GM08714 (cell line): Measurements from ENCODE around the gene SERPINB10.

Experiments
- H3K4me3 ChIP-seq: fragments of 200-500 bp; sonication (Bioruptor generic); 2 replicates; pipeline ENCODE4 v1.5.1; 2014; ENCODE audit warnings: mild to moderate bottlenecking, low read length, inconsistent platforms
- ZNF274 ChIP-seq: IDR thresholded peaks from 2 replicates; pipeline ENCODE4 v1.6.1; 2012; ENCODE audit warnings: mild to moderate bottlenecking, low read depth, low read length

Gene SERPINB10, protein sequence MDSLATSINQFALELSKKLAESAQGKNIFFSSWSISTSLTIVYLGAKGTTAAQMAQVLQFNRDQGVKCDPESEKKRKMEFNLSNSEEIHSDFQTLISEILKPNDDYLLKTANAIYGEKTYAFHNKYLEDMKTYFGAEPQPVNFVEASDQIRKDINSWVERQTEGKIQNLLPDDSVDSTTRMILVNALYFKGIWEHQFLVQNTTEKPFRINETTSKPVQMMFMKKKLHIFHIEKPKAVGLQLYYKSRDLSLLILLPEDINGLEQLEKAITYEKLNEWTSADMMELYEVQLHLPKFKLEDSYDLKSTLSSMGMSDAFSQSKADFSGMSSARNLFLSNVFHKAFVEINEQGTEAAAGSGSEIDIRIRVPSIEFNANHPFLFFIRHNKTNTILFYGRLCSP

DNA sequence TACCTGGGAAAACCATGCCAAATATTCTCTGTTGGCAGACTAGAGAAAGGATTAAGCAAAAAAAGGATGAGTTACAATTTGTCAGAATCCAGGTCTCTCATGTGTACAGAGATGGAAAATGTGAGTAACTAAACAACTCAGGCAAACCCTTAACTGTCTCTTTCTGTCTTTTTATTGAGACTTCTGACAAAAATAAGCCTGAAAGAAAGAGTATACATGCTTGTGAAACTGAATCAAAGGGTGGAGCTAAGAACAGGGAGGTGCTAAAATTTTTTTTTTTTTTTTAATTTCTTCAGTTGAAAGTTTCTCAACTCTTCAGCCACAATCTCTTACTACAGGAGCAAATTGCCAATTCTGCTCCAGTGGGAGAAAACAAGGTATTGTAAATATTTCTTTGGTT lies at the start of gene SERPINB10:
SERPINB10 (plus strand) TSS at position 295 of the 400 bp plus-strand sequence. CDS start 7,553 bp downstream, outside the sequence.
- TF ChIP-seq ZNF274 = no peak
- no peak within 1 kb of the TSS for H3K4me3 ChIP-seq

DNA sequence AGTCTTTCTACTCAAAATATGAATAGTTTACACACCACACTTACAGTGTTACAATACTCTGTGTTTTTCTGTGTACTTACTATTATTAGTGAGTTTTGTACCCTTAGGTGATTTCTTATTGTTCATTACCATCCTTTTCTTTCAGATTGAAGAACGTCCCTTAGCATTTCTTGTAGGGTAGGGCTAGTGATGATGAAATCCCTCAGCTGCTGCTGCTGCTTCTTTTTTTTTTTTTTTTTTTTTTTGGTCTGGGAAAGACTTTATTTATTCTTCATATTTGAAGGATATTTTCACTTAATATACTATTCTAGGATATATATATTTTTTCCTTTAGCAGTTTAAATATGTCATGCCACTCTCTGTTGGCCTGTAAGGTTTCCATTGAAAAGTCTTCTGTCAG lies 49.3 kb upstream of the SERPINB10 start:
- H3K4me3 ChIP-seq = no peak overlapping the region
- no peak for TF ChIP-seq ZNF274

DNA sequence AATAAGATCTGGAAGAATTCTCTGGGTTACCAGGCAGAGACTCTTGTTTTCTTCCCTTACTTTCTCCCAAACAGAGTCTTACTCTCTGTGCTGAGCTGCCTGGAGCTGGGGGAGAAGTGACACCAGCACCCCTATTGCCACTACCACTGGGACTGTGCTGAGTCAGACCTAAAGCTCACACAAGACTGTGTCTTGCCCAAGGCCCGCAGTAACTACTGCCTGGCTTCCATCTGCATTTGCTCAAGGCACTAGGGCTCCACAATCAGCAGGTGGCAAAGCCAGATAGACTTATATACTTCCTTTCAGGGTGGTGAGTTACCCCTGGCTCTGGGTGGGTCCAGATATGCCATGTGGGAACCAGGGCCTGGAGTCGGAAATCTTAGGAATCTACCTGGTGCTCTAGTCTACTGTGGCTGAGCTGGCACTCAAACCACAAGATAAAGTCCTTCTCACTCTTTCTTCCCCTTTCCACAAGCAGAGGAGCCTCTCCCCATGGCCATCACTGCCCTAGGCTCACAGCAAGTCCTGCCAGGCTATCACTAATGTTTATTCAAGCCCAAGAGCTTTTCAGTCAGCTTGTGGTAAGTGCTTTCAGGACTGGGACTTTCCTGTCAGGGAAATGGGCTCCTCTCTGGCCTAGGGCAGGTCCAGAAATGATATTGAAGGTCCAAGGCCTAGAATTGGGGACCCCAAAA lies 47.8 kb upstream of the SERPINB10 start:
- no peak overlapping the region for H3K4me3 ChIP-seq
- TF ChIP-seq ZNF274 = no peak

DNA sequence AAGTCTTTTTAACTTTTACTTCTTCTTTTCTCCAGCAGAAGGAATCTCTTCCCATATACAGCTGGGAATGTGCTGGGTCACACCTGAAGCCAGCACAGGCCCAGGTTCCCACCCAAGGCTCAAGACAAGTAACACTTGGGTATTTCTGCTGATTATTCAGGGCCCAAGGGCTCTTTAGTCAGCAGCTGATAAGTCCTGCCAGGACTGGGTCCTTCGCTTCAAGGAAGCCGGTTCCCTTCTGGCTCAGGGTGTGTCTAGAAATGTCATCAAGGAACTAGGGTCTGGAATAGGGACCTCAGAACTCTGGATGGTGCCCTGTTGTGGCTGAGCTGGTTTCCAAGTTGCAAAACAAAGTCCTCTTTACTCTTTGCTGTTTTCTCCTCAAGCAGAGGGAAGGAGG lies 47.2 kb upstream of the SERPINB10 start:
- no peak for TF ChIP-seq ZNF274
- no peak overlapping the region for H3K4me3 ChIP-seq

DNA sequence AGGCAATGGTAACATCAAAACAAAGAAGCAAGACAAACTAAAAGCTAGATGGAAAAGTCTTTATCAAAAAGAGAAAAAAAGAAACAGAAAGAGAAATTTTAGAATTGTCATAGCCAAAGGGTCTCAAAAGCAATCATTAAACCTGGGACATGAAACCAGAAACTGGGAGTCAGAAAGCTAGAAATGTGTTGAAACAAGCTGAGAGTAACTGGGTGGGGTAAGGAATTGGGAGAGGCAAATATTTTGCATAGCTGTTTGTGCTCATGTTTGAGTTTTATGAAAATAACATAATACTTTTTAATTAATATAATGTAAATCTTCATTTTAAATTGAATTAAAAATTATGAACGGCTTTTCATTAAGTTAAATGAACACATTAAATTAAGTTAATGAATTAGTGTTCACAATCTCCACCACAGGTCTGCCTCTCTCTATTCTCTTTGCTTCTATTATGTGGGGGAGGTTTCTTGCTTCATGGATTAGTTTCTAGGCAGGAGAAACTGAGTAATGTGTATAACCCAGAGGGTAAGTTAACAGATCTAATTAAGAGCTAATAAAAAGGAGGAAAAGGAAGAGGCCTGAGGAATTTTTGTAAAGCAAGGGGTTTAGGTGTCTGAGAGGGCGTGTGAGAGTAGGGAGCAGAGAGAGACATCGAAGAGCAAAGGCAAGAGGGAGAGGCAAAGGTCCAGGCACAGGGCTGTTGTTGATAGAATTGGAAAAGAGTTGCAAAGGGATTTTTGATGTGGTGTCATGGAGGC lies 40.2 kb upstream of the SERPINB10 start:
- TF ChIP-seq ZNF274 = no peak
- H3K4me3 ChIP-seq = no peak overlapping the region

DNA sequence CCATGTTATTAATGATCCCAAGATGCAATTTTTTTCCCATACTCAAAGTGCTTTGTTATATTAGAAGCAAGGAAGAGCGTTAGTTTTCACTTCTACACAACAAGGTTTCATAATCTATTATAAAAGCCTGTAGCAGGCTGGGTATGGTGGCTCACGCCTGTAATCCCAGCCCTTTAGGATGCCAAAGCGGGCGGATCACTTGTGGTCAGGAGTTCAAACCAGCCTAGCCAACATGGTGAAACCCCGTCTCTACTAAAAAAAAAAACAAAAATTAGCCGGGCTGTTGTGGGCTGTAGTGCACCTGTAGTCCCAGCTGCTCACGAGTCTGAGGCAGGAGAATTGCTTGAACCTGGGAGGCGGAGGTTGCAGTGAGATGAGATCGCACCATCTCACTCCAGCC lies 39.2 kb upstream of the SERPINB10 start:
- no peak overlapping the region for H3K4me3 ChIP-seq
- TF ChIP-seq ZNF274 = no peak

DNA sequence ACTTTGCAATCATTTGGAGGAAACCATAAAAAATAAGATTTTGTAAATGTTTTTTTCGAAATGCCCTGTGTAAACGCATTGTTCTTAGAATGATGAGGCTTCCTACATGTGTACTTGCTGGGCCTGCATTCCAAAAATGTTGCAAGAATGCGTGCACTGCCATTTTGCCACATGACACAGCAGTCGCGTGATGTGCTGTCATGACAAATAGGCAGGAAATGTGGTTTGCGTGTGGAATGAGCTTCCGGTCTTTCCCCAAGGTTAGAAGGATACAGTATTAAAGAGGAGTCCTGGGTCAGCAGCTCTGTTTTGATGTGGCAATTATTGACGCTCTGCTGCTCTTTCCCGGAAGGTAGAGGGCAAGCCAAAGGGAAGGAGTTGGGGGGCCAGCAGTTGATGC lies 38.4 kb upstream of the SERPINB10 start:
- TF ChIP-seq ZNF274 = no peak
- no peak overlapping the region for H3K4me3 ChIP-seq

DNA sequence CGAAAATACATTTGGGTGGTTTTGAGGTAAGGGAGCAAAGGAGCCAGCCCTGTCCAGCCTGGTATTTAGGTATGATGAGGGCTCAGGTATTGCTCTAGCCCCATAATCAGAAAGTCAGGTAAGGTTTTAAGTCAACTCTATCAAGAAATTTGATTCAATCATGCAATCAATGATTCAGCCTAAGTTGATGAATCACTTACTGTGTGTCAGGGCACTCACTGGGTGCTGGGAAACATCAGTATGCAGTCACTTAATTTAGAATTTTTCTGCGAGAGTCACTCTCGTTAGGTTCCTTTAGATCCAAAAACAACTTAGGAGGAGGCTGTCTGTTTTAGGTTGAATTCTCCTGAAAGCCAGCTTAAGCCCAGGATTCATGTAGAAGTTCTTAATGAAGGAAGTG lies 37.9 kb upstream of the SERPINB10 start:
- no peak for TF ChIP-seq ZNF274
- H3K4me3 ChIP-seq = no peak overlapping the region

DNA sequence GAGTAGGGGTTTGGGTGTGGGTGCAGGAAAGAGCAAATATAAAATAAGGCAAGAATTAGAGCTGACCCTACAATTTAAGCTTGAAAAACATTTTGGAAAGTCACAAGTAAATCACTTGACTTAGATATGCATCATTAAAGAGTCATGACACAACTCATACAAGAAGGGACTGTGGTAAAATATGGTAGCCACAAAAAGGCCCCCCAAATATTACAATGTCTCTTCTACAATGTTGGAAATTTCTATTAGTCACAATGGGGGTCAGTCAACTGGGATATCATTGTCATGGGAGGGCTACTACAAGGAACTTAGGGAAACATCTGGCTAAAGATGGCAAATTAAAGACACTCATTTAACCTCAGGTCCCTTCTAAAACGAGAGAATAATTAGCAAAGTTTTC lies 35.9 kb upstream of the SERPINB10 start:
- H3K4me3 ChIP-seq = no peak overlapping the region
- TF ChIP-seq ZNF274 = no peak

DNA sequence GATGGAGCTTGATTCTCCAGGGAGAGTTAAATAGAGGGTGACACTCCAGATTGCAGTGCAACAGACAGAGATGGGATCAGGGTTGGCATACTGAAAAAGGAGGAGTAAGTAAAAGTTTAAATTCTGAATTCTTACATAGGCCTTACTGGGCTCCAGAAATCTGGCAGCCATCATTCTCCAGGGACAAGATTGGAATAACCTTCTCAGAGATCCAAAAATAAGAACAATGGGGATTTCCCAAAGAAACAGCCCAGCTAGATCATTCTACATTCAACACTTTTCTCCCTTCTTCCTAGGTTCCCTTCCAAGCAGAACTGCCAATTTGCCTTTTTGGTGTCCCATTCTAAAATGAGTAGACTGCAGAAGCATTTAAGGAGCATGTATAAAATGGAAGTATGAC lies 35.2 kb upstream of the SERPINB10 start:
- no peak for TF ChIP-seq ZNF274
- no peak overlapping the region for H3K4me3 ChIP-seq

DNA sequence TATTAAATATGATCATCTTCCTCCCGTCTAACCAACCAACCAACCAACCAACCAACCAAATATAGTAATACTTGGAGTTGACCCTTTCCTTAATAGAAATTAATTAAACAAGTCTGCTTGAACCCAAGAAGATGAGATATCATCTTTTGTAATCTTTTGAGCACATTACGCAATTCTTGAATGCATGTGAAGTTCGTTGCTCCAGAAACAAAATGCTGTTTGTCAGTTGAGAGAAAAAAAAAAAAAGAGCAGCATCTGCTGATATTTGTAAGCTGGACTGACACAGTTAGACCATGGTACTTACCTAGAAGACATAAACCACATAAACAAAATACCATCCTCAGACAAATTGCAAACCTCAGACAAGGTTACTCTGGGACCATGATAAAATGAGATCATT lies 29.4 kb upstream of the SERPINB10 start:
- no peak for TF ChIP-seq ZNF274
- no peak overlapping the region for H3K4me3 ChIP-seq

DNA sequence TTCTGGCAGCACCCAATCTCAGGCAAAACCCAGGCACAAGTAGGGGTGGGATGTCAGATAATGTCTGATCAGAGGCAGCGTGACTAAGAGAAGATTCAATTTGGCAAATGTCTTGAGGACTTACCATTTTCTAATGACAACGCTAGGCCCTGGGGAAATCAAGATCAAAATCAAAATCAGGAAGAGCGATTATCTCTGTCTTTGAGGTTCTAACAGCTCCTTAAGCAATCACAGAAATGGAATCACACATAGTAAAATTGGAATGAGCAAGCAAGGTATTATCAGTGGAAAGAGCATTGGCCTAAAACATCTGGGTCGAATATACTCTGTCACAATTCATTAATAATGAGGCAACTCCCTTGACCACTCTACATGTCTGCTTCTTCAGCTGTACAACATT lies 28.8 kb upstream of the SERPINB10 start:
- H3K4me3 ChIP-seq = no peak overlapping the region
- no peak for TF ChIP-seq ZNF274

DNA sequence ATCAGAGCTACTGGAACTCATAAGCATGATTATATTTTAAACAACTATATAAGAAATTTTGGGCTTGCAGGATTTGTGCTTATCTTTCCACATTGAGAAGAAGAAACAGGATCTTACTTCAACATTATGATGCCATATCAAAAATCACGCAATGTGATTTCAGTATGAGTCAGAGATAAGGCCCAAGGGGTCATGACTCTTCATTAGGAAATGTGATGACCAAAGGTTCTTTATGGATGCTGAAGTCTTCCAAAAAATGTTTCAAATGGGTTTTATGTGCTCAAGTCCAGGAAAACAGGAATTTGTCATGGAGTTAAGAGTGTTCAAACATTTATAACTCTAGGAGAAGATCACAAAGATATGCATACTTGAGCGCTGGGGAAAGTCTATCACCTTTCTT lies 28.0 kb upstream of the SERPINB10 start:
- H3K4me3 ChIP-seq = no peak overlapping the region
- TF ChIP-seq ZNF274 = no peak

DNA sequence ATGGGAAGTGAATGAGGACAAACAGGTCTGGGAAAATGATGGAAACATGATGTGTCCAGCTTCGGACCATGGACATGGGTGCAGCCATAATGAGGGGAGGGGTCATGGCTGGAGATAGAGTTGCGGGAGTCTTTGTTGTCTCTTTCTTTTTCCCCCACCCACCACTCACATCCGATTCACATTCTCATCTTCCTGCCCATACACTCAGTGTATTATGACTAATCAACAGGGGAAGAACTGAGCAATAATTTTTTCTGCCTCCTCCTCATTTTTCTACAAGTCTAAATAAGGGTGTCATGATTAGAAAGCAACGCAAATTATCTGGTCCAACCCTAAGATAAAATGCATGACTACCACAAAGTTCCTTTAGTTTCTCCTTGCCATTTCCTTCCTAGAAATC lies 25.9 kb upstream of the SERPINB10 start:
- H3K4me3 ChIP-seq = no peak overlapping the region
- no peak for TF ChIP-seq ZNF274
